ENCODE measurements around the gene NALCN.

Gene NALCN

GRCh38 chr13:101416181-101417042, at the start of gene NALCN:
TSS of gene NALCN (minus strand) at chr13:101416508. CDS start at chr13:101399126, 17,382 bp downstream.
- no peak for DNase-seq (ENCODE audit: low read depth)

- no peak for DNase-seq (ENCODE audit: low read depth)
Observed at GRCh38 chr13:101465877-101466276, 49.6 kb upstream of the NALCN start.

- DNase-seq (ENCODE audit: low read depth): no peak
Observed at GRCh38 chr13:101457176-101457575, 40.9 kb upstream of the NALCN start.

GRCh38 chr13:101455863-101456262, 39.6 kb upstream of the NALCN start:
- peak; percentile 73 for DNase-seq (ENCODE audit: low read depth)

- DNase-seq (ENCODE audit: low read depth): no peak
Observed at GRCh38 chr13:101454767-101455166, 38.5 kb upstream of the NALCN start.

GRCh38 chr13:101453784-101454201, 37.5 kb upstream of the NALCN start:
- no peak for DNase-seq (ENCODE audit: low read depth)

GRCh38 chr13:101452519-101453485, 36.5 kb upstream of the NALCN start, which contains the start of gene ITGBL1:
TSS of gene ITGBL1 (plus strand) at chr13:101452675. CDS start at chr13:101452834, 159 bp downstream.
- no peak for DNase-seq (ENCODE audit: low read depth)

- DNase-seq (ENCODE audit: low read depth): no peak
Observed at GRCh38 chr13:101451641-101452040, 35.3 kb upstream of the NALCN start.

GRCh38 chr13:101450749-101451130, 34.4 kb upstream of the NALCN start:
- no peak for DNase-seq (ENCODE audit: low read depth)

- DNase-seq (ENCODE audit: low read depth): peak; percentile 67
Observed at GRCh38 chr13:101449790-101450748, 33.8 kb upstream of the NALCN start.

- DNase-seq (ENCODE audit: low read depth): no peak
Observed at GRCh38 chr13:101447852-101448251, 31.5 kb upstream of the NALCN start.

GRCh38 chr13:101434486-101434885, 18.2 kb upstream of the NALCN start:
- no peak for DNase-seq (ENCODE audit: low read depth)

- no peak for DNase-seq (ENCODE audit: low read depth)
Observed at GRCh38 chr13:101433895-101434294, 17.6 kb upstream of the NALCN start.

GRCh38 chr13:101429733-101430132, 13.4 kb upstream of the NALCN start:
- no peak for DNase-seq (ENCODE audit: low read depth)

GRCh38 chr13:101425623-101426022, 9.3 kb upstream of the NALCN start:
- DNase-seq (ENCODE audit: low read depth): no peak

- DNase-seq (ENCODE audit: low read depth): no peak
Observed at GRCh38 chr13:101425156-101425471, 8.8 kb upstream of the NALCN start.

GRCh38 chr13:101424381-101425155, 8.3 kb upstream of the NALCN start:
- DNase-seq (ENCODE audit: low read depth): no peak

GRCh38 chr13:101423872-101424271, 7.6 kb upstream of the NALCN start:
- DNase-seq (ENCODE audit: low read depth): no peak

GRCh38 chr13:101417501-101417900, 1.2 kb upstream of the NALCN start:
- no peak for DNase-seq (ENCODE audit: low read depth)

- no peak for DNase-seq (ENCODE audit: low read depth)
Observed at GRCh38 chr13:101417043-101417406, 717 bp upstream of the NALCN start.
